ENCODE data around the gene WDR76. TPM values are rescaled to one million over a fixed set of nuclear protein-coding genes. Genes with fewer than 3 reads are reported as not detected.

The WDR76 gene
- 10 to 100 TPM in 5 of 6 experiments, 1 to 10 TPM in 1; 8.8 to 25.1 (median 20.5) TPM for total RNA-seq (2021; fragmentation: NEBNext Ultra II Directional; extraction: Animal tissue kit (Norgen Biotek cat#: 25700))
- long read RNA-seq, transcript WDR76-201 (13 exons, 3,978 nt) = major isoform, 11 of 16 reads
- long read RNA-seq, partial matches to known transcripts = 2 of 16 reads
- long read RNA-seq, other reads (novel, unspliced or antisense) = 3 of 16 reads

DNA sequence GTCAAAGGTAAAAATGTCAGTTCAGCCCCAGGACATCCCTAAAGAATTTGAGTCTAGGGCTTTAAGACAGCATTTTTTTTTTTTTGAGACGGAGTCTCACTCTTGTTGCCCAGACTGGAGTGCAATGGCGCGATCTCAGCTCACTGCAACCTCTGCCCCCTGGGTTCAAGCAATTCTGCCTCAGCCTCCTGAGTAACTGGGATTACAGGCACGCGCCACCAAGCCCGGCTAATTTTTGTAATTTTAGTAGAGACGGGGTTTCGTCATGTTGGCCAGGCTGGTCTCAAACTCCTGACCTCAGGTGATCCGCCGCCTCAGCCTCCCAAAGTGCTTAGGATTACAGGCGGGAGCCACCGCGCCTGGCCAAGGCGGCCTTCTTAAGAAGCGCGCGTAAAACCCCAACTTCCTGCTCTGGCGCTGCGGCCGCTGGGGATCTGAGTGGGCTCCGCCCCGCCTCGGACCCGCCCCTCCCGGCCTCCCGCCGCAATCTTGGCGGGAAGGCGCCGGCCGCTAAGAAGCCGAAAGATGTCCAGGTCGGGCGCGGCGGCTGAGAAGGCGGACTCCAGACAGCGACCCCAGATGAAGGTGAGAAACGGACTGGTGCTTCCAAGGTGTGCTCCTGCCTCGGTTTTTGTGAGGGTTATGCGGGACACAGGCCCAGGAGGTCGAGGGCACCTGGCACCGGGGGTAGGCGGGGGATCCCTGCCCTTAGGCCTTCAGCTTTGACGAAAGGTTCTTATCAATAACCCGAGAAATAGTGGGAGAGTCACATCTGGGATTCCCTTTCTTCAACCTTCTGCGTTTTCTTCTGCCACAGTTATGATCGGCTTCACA lies at the start of gene WDR76:
Gene WDR76, plus strand, starts transcription at position 495 of the 834 bp plus-strand sequence. Its CDS starts 31 bp downstream, at position 526.
- peak; percentile 49 for DNase-seq
- H3K27me3 Mint-ChIP-seq (ENCODE audit: insufficient read depth) = no peaks in the 10 kb centered on the region; the same call in none of the 2 replicates
- H3K4me3 Mint-ChIP-seq = peak within 1 kb of the TSS; percentile 87
- TF ChIP-seq, protein P1, sequence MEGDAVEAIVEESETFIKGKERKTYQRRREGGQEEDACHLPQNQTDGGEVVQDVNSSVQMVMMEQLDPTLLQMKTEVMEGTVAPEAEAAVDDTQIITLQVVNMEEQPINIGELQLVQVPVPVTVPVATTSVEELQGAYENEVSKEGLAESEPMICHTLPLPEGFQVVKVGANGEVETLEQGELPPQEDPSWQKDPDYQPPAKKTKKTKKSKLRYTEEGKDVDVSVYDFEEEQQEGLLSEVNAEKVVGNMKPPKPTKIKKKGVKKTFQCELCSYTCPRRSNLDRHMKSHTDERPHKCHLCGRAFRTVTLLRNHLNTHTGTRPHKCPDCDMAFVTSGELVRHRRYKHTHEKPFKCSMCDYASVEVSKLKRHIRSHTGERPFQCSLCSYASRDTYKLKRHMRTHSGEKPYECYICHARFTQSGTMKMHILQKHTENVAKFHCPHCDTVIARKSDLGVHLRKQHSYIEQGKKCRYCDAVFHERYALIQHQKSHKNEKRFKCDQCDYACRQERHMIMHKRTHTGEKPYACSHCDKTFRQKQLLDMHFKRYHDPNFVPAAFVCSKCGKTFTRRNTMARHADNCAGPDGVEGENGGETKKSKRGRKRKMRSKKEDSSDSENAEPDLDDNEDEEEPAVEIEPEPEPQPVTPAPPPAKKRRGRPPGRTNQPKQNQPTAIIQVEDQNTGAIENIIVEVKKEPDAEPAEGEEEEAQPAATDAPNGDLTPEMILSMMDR (IDR thresholded peaks at IDR 0.05) = no peak
- peak within 1 kb of the TSS; percentile 82 for H3K27ac Mint-ChIP-seq
- H3K36me3 Mint-ChIP-seq (ENCODE audit: low read depth) = peaks cover 16% of the 10 kb centered on the region
- H3K4me1 Mint-ChIP-seq (ENCODE audit: low read depth) = peaks cover 37% of the 10 kb centered on the region
- peaks cover 4% of the 10 kb centered on the region for H3K9me3 Mint-ChIP-seq

DNA sequence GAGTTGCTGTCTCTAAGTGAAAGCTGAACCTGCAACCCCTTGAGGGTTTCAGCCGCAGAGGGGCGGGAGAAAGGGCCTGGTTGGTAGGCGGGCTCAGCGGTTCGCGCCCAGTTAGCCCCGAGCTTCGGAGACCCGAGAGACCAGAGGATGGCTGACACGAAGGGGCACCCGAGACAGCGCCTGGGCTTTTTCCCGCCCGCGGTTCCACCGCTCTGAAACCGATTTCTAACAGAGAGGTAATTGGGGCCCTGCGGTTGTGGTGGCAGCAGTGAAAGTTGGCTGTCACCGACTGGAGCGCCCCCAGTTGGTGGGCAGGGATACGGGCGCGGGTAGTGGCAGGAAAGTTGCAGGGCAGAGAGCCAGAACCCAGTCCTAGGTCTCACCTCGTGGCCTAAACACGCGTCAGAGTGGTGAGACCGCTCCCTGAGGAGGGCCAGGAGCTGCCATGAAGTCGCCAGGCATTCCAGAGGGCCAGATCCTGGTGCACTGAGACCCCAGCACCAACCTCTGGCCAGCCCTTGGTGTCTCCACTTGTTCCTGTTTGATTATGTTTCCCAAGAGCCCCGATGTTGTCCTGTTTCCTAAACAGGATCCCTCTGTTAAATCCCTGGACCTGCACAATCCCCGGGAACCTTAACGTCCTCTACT lies 49.4 kb upstream of the WDR76 start:
- TF ChIP-seq, protein P1 (IDR thresholded peaks at IDR 0.05) = peak; percentile 84
- H3K9me3 Mint-ChIP-seq = no peaks in the 10 kb centered on the region
- peaks cover 15% of the 10 kb centered on the region for H3K4me1 Mint-ChIP-seq (ENCODE audit: low read depth)
- H3K36me3 Mint-ChIP-seq (ENCODE audit: low read depth) = peaks cover 3% of the 10 kb centered on the region; the same call in 1 of the 2 replicates
- no peaks in the 10 kb centered on the region for H3K27me3 Mint-ChIP-seq (ENCODE audit: insufficient read depth)
- peak overlapping the region; percentile 92 for H3K27ac Mint-ChIP-seq
- H3K4me3 Mint-ChIP-seq = peak overlapping the region; percentile 93
- DNase-seq = peak; percentile 62

GRCh38 chr15:43779016-43779415 lies 47.8 kb upstream of the WDR76 start:
- no peak for DNase-seq
- TF ChIP-seq, protein P1 (IDR thresholded peaks at IDR 0.05) = no peak
- no peaks in the 10 kb centered on the region for H3K36me3 Mint-ChIP-seq (ENCODE audit: low read depth)
- H3K4me1 Mint-ChIP-seq (ENCODE audit: low read depth) = peaks cover 15% of the 10 kb centered on the region
- H3K27ac Mint-ChIP-seq = no peak overlapping the region
- no peak overlapping the region for H3K4me3 Mint-ChIP-seq
- H3K9me3 Mint-ChIP-seq = no peaks in the 10 kb centered on the region
- H3K27me3 Mint-ChIP-seq (ENCODE audit: insufficient read depth) = no peaks in the 10 kb centered on the region

DNA sequence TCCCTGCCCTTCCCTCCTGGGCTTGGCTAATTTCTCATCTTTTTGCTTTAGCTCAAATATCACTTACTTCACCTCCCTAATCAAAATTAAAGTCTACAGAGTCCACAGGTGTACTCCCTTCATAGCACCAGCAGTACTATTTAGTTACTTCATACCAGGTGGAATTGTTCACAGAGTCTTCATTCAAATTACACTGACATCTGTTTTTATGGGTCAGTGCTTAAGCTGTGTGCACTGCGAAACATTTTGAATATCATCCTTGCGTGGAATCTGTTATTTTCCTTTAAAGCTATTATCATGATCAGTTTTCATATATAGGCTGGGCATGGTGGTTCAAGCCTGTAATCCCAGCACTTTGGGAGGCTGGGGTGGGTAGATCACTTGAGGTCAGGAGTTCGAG lies 37.4 kb upstream of the WDR76 start:
- H3K36me3 Mint-ChIP-seq (ENCODE audit: low read depth) = peaks cover 23% of the 10 kb centered on the region
- no peak overlapping the region for H3K27ac Mint-ChIP-seq
- TF ChIP-seq, protein P1 (IDR thresholded peaks at IDR 0.05) = no peak
- H3K4me3 Mint-ChIP-seq = no peak overlapping the region
- H3K4me1 Mint-ChIP-seq (ENCODE audit: low read depth) = peaks cover 19% of the 10 kb centered on the region
- H3K27me3 Mint-ChIP-seq (ENCODE audit: insufficient read depth) = peaks cover under 1% of the 10 kb centered on the region
- no peak for DNase-seq
- H3K9me3 Mint-ChIP-seq = no peaks in the 10 kb centered on the region

GRCh38 chr15:43791993-43792760 lies 34.6 kb upstream of the WDR76 start, which contains the start of gene SERF2:
Gene SERF2 (plus strand): TSS chr15:43792320. CDS start chr15:43792377, 57 bp downstream.
- H3K9me3 Mint-ChIP-seq = no peaks in the 10 kb centered on the region
- peaks cover 11% of the 10 kb centered on the region for H3K27me3 Mint-ChIP-seq (ENCODE audit: insufficient read depth)
- peak within 1 kb of the TSS; percentile 98 for H3K4me3 Mint-ChIP-seq
- TF ChIP-seq, protein P1 (IDR thresholded peaks at IDR 0.05) = no peak
- peaks cover 49% of the 10 kb centered on the region for H3K36me3 Mint-ChIP-seq (ENCODE audit: low read depth)
- peak within 1 kb of the TSS; percentile 98 for H3K27ac Mint-ChIP-seq
- peak; percentile 99 for DNase-seq
- peaks cover 47% of the 10 kb centered on the region for H3K4me1 Mint-ChIP-seq (ENCODE audit: low read depth)

All from HFFc6 (cell line).